GM18867 (cell line): ENCODE data around the gene RELN.
"Not testable (repeated sequence)": the region's sequence is repeated elsewhere in the genome, so short reads cannot be mapped to it uniquely, and the experiment has no call there.

Source experiments
- ATAC-seq: cut with Tn5 transposase; IDR thresholded peaks from one replicate; pipeline ENCODE4 v1.9.1; 2021; ENCODE audit warnings: mild to moderate bottlenecking, moderate library complexity; ENCODE audit not compliant: unreplicated experiment

The RELN gene

DNA sequence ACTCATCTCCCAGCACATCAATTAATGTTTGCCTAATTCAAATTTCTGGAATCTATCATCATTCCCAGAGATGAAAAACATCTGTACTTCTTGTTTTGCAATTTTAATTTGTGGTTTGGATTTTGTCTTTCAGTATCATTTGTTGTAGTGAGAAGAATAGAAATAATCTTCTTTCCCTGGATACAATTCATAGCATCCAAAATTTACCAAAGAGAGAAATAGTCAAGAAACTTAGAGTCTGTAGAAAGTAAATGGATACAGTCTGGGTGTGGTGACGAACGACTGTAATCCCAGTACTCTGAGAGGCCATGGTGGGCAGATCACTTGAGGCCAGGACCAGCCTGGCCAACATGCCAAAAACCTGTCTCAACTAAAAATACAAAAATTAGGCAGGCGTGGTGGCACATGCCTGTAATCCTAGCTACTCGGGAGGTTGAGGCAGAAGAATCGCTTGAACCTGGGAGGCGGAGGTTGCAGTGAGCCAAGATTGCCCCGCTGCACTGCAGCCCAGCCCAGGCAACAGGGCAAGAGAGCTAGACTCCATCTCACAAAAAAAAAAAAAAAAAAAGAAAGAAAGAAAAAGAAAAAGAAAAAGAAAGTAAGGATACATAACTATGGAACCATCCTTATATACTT lies 193.0 kb downstream of the RELN start:
- no peak for ATAC-seq

DNA sequence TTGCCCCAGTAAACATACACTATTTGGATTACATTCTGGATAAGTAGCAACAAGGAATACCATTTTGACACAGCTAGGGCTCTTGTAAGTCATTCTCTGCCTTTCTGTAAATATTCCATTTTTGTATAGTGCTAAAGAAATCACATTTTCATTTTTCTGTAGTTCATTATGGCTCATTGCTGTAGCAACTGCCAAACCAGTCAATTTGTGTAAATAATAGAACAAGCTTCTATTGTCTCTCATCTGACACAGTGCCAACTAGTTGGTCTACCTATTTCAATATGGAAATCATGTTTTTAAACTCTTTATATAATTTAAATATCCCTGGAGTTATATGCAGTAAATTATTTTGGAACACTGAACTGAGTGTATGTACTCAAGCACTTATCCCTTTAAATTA lies 193.7 kb downstream of the RELN start:
- no peak for ATAC-seq

DNA sequence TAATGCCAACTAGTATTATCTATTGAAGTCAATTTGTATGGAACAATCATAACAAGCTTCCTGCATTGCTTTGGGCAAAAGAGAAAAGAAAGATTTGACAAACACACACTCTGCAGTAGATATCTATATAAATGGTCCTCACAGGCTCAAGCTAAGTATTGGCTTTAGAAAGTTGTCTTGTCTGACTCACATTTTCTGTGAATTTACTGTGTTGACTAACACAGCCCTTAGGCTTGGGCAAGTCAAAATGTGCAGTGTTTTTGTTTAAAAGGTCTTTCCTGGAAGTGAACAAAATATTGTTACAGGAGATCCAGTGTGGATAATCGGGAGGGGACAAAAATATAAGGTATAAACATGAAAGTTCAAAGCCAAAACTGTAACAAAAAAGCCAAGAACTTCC lies 194.4 kb downstream of the RELN start:
- no peak for ATAC-seq

DNA sequence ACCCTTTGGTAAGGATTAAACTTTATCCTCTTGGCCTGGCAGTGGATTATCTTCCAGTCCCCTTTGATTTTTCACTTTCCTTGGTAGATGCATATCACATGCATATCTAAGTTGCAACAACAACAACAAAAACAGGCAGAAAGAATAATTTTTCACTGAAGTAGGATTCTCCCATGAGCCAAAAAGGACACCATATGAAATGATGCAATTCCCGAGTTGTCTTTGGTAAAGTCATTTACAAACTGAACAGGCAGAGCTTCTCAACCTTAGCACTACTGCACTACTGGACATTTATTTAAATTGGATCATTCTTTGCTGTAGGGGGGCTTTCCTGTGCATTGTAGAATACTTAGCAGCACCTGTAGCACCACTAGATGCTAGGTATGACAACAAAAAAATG lies 195.0 kb downstream of the RELN start:
- no peak for ATAC-seq

DNA sequence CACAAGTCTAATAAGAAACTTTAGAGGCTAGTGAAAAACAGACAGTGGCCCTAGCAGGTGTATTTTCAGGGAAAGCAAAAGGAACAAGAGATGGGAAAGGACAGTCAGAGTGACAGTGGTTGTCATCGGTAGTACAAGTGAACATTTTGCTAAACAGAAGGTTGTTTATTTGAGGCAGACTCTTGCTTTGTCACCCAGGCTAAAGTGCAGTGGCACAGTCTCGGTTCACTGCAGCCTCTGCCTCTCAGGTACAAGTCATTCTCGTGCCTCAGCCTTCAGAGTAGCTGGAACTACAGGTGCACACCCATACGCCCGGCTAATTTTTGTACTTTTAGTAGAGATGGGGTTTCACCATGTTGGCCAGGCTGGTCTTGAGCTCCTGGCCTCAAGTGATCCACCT lies 195.8 kb downstream of the RELN start:
- no peak for ATAC-seq

DNA sequence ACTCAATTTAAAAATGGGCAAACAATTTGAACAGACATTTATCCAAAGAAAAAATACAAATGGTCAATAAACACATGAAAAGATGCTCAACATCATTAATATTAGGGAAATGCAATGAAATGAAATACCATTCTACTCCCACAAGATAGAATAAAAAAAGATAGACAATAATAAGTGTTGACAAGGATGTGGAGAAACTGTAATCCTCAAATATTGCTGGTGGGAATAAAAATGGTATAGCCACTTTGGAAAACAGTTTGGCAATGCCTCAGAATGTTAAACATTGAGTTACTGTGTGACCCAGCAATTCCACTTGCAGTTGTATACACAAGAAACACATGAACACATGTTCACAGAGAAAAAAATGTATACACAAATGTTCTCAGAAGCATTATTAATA lies 197.6 kb downstream of the RELN start:
- ATAC-seq, result no peak

DNA sequence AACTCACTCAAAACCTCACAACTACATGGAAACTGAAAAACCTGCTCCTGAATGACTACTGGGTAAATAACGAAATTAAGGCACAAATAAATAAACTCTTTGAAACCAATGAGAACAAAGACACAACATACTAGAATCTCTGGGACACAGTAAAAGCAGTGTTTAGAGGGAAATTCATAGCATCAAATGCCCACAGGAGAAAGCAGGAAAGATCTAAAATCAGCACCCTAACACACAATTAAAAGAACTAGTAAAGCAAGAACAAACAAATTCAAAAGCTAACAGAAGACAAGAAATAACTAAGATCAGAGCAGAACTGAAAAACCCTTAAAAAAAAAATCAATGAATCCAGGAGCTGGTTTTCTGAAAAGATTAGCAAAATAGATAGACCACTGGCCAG lies 202.4 kb downstream of the RELN start:
- ATAC-seq, result not testable (repeated sequence)

DNA sequence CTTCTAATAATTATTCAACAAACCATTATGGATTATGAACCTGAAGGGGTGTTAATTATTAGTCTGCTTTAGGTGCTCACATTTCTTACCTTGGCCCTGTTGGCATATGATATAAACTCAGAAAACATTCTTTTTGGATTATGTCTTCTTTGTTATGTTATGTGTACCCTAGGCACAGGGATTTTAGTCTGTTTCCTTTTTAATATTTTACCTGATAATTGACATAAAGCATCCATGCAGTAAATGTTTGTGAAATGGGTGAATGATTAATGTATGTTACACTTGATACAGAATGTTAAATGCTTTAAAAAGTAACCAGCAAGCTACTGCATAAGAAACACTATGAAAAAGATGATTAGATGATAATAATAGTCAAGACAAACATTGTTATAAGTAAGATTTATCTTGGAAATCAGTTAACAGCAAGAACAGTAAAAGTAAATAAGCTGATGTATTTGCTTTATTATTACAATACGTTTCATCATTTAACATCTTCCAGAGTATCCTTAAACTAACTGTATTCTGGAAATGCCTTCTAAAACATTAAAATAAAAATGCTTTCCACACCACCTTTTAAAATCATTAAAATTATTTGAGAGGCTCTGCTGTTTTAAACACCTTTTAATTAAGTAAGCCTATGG lies 204.7 kb downstream of the RELN start:
- ATAC-seq, result no peak

DNA sequence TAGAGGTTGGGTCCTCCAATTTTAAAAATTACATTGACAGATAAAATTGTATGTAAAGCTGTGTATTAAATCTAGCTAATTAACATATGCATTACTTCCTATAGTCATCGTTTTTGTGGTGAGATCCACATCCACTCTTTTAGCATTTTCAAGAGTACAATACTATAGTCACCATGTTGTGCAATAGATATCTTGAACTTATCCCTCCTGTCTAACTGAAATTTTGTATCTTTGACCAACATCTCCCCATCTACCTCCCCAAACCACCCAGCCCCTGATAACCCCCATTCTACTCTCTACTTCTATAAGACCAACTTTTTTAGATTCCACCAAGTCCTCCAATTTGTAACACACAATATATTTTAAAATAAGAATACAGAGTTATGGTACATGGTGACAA lies 208.0 kb downstream of the RELN start:
- no peak for ATAC-seq

DNA sequence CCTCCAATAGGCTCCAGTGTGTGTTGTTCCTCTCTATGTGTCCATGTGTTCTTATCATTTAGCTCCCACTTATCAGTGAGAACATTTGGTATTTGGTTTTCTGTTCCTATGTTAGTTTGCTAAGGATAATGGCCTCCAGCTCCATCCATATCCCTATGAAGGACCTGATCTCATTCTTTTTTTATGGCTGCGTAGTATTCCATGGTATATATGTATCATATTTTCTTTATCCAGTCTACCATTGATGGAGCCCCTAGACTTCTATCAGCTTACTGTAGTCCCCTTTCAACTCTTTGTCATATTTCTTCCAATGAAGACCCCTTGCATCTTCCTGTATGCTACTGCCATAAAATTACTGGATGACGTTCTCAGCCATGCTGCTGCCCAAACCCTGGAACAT lies 208.9 kb downstream of the RELN start:
- not testable (repeated sequence) for ATAC-seq

DNA sequence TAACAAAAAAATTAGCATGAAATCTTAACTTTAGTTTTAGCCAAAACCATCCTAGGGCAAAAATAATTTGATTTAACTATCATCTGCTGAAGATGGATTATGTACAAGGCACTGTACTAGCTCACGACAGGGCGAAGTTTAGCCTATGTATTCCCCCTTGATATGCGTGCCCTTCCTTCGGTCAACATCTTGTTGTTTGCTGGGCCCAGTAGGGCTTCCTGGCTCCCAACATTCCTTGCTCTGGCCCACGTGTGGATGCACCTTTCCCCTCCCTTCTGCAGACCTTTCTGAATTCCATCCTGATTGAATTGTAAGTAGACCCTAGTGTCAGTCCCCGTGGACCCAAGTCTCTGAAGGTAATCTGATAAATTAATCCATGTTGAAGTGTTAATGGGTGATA lies 212.0 kb downstream of the RELN start:
- no peak for ATAC-seq

DNA sequence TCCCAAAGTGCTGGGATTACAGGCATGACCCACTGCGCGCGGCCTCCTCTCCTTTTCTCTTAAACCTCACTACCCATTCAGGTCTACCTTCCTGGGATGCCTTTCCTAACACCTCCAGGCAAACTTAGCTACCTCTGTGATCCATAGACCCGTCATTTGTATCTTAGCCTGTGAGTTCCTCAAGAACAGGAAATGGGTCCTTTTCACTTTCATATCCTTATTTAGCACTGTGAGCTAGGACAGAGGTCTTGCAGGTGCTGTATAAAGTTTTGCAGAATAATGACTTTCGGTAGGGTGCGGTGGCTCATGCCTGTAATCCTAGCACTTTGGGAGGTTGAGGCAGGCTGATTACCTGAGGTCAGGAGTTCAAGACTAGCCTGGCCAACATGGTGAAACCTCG lies 215.7 kb downstream of the RELN start:
- no peak for ATAC-seq

DNA sequence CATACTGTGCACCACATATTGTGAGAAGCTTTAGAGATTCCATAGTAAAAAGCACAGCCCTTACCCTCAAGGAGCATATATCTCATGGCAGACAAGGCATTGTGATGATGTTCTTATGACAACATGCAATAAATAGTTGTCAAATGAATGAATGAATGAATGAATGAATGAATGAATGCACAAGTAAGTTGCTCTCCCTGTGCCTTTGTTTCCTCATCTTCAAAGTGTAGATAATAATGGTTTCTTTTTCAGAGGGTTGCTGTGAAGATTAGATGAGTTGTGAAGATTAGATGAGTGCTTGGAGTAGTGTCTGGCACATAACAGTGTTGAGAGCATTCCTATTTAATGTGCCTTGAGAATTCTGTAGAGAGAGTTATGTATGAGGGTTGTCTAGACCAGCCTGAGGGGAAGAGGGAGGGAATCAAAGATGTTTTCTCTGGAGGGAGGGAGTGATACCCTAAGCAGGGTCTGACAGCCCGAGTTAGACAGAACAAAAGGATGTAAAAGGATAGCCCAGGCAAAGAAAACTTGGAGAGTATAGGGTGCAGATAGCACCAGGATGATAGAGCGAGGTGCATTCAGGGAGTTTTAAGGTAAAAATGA lies 217.2 kb downstream of the RELN start:
- ATAC-seq, result no peak

DNA sequence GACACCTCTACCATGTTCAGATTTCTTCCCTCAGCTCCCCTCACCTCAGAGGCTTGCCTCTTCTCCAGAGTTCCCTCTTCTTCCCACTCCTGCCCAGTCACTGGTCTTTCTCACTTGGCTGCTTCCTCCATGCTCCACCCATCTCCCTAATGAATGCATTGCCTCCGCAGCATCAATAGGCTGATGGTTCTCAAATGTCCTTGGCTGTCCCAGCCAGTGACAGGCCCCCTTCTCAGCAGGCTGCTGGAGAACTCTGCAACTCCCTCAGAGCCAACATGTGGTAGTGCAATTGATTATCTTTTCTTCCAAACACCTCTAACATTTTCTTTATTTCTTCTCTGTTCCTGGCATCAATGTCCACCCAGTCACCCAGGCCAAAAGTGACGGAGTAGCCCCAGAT lies 218.2 kb downstream of the RELN start:
- ATAC-seq, result no peak

DNA sequence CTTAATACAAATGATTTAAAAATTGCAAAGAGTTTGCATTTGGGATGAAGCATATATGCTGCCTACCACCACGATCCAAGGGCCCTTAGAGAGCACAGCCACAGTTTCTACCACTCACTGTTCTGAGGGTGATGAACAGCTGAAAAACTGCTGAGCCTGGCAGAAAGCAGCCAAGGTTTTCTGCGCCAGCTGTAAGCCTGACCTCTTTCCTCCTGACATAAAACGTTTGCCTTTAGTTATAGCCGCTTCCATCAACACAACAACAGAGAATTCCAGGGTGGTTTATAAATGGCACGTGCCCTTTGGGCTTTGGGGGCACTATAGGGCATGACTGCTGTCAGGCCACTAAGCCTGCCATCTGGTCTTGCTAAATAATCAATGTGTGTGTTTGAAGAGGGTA lies 222.8 kb downstream of the RELN start:
- ATAC-seq, result no peak

DNA sequence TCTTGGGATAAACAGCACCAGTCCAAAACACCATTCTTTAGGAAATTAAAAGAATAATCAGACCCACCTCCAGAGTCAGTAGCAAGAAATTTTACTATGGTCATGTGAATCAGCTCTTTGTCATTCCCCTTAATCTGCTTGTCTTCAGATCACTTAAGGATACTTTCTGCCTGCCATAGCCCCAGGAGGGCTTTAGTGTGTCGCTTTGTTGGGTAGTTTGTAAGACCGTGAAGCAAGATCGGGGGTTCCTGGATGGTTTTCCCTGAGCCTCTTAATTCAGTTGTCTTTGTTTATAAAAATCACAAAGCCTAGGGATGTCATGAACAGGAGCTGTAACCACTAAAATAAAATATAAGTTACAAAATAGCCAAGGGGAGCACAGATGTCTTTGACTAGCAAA lies 223.6 kb downstream of the RELN start:
- ATAC-seq, result no peak

DNA sequence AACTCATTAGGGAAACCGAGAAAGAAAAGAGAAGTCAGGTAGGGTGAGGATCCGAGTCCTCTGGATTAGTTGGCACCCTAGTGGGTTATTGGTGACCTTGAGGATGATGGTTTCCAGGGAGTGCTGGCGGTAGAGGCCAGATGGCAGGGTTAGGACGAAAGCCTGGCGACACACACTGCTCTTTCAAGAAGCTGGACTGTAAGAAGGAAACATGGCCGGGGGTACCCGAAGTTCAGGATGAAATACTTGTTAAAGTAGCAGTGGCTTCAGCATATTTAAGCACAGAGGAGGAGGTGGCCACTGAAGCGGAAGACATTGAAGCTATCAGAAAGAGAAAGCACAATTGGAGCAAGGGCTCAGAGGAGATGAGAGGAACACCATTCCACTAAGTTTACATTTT lies 224.6 kb downstream of the RELN start:
- no peak for ATAC-seq

DNA sequence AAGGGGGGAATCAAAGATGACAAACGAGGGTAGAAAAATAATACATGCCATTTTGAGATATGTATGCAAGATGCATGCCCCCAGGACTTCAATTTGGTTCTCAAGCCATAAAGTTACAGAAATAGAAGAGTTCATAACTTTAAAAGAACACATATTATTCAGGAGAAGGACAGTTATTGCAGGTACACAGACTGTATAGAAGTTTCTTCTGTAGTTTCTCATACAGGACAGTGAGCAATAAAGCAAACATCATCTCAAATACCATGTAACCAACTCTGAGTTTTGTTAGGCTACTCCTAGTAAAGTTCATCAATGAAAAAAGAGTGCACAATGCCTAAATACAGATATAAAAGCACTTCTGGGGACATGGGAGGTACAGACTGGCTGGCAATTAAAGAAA lies 226.6 kb downstream of the RELN start:
- no peak for ATAC-seq

DNA sequence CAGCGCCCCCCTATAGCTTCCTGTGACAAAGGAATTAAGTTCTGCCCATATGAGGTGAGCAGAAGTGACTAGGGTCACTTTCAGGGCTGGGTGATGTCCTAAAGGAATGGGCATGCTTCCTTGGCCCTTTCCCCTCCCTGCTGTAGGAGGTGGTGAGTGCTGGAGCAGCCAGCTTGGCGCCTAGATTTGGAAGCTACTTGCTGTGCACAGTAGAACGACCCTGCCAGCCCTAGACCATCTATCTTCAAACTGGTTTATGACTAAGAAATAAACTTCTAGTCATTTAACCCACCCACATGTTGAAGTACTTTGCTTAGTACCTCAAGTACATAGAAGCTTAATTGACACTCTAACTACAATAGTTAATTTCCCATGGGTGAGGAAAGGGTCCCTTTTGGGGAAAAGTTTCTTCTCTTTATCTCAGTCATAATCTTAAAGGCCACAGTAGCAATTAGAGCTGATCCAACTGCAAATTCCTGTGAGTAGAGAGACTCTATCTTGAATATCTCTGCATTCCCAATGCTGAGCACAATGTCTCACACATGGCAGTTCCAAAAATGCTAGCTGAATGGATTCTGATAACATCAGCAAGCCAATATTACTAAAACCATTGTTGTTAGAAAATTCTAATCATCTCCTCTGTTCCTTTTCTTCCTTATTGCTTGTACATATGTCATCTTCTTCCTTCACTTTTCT lies 227.2 kb downstream of the RELN start:
- no peak for ATAC-seq

DNA sequence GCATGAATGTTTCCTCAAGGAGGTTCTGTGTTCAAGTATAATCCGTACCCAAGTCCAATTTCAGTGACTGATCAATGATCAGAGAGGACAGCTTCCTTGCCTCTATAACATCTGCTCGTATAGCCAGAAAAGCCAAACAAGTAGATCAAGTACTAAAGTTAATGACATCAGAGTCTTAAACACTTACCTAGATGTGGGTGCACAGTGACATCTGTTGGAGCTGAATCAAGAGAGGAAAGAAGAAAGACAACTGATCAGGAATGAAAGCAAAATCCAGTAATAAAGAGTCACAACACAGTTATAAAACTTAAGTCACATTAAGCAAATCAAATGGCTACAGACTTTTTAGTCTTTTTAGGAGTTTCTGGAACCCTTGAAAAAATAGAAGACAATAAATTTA lies 236.5 kb downstream of the RELN start:
- ATAC-seq, result no peak

DNA sequence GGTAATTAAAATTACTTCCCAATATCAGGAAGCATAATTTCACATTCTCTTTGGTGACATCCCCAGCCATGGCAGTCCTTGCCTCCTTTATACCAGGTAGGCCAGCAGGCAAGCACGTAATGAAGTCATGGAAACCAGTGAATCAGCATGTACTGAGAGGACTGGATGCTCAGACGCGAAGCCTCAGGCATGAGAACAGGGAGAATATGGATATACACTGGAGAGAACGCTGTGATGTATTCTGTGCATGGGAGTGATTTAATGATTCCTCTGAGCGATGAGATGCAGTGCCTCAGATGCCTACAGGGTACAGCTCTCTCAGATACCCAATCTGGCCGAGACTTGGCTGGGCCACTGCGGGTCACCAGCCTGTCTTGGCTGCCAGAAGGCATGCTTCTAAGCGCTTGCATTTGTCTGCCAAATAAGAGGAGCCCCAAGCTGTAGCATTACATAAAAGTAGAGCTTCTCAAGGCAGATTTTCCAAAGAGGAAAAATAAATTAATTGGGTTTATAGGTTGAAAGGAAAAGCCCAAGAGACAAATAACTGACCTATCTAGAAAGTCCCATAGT lies 238.1 kb downstream of the RELN start:
- no peak for ATAC-seq

DNA sequence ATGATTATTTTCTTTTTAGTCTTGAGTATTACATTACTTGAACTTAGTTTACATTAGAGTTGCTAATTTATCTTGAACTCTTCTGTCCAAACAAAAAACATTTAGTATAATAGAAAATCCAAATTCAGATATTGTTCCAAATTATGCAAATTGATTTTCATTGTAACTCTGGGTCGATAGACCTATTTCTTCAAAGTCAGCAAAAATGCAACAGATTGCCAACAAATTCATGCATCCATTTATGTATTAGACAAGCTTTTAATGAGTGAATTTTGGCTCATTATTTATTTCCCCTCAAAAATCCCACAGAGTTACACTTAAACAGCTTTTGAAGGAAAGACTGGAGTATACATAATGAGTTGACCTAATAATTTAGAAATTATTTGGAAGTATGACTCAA lies 240.8 kb downstream of the RELN start:
- ATAC-seq, result no peak
